ENCODE data around the gene TEX29.

Gene TEX29

GRCh38 chr13:111292710-111293485 is 27.5 kb upstream of the TEX29 start:
- no peak for DNase-seq

- DNase-seq: no peak
Measured at GRCh38 chr13:111295886-111296285, 24.6 kb upstream of the TEX29 start.

- DNase-seq: no peak
Measured at GRCh38 chr13:111296417-111296816, 24.0 kb upstream of the TEX29 start.

- DNase-seq: no peak
Measured at GRCh38 chr13:111298214-111298975, 22.0 kb upstream of the TEX29 start.

GRCh38 chr13:111302045-111302726 is 18.3 kb upstream of the TEX29 start:
- no peak for DNase-seq

GRCh38 chr13:111303559-111303958 is 16.9 kb upstream of the TEX29 start:
- DNase-seq: no peak

GRCh38 chr13:111304041-111304544 is 16.3 kb upstream of the TEX29 start:
- no peak for DNase-seq

GRCh38 chr13:111304603-111305289 is 15.7 kb upstream of the TEX29 start:
- no peak for DNase-seq

GRCh38 chr13:111312944-111313590 is 7.4 kb upstream of the TEX29 start:
- no peak for DNase-seq

GRCh38 chr13:111313911-111314425 is 6.5 kb upstream of the TEX29 start:
- no peak for DNase-seq

- DNase-seq: no peak
Measured at GRCh38 chr13:111314852-111315251, 5.6 kb upstream of the TEX29 start.

- no peak for DNase-seq
Measured at GRCh38 chr13:111315347-111315995, 5.0 kb upstream of the TEX29 start.

- no peak for DNase-seq
Measured at GRCh38 chr13:111316161-111316730, 4.2 kb upstream of the TEX29 start.

GRCh38 chr13:111317042-111317550 is 3.3 kb upstream of the TEX29 start:
- no peak for DNase-seq

GRCh38 chr13:111317571-111318345 is 2.7 kb upstream of the TEX29 start:
- DNase-seq: no peak

- no peak for DNase-seq
Measured at GRCh38 chr13:111318386-111318785, 2.1 kb upstream of the TEX29 start.

- no peak for DNase-seq
Measured at GRCh38 chr13:111319521-111319920, 921 bp upstream of the TEX29 start.

- no peak for DNase-seq
Measured at GRCh38 chr13:111322001-111322915, 1.8 kb downstream of the TEX29 start.

- no peak for DNase-seq
Measured at GRCh38 chr13:111322916-111323331, 2.5 kb downstream of the TEX29 start.

Measured in activated naive CD4-positive, alpha-beta T cell treated with anti-CD3 and anti-CD28 coated beads, Interleukin-2, amount 50 U/mL, for 16 hours (primary cell).